Stimulated activated CD8-positive, alpha-beta memory T cell treated with anti-CD3 and anti-CD28 coated beads, Interleukin-4, amount 100 ng/mL, for 48 hours (primary cell): ENCODE measurements around the gene ST7.
"Not testable (repeated sequence)": the region's sequence is repeated elsewhere in the genome, so short reads cannot be mapped to it uniquely, and the experiment has no call there.

Experiments used
- DNase-seq: peaks from one replicate; pipeline ENCODE4 v3.0.0-alpha.2; 2020

ST7 gene

DNA sequence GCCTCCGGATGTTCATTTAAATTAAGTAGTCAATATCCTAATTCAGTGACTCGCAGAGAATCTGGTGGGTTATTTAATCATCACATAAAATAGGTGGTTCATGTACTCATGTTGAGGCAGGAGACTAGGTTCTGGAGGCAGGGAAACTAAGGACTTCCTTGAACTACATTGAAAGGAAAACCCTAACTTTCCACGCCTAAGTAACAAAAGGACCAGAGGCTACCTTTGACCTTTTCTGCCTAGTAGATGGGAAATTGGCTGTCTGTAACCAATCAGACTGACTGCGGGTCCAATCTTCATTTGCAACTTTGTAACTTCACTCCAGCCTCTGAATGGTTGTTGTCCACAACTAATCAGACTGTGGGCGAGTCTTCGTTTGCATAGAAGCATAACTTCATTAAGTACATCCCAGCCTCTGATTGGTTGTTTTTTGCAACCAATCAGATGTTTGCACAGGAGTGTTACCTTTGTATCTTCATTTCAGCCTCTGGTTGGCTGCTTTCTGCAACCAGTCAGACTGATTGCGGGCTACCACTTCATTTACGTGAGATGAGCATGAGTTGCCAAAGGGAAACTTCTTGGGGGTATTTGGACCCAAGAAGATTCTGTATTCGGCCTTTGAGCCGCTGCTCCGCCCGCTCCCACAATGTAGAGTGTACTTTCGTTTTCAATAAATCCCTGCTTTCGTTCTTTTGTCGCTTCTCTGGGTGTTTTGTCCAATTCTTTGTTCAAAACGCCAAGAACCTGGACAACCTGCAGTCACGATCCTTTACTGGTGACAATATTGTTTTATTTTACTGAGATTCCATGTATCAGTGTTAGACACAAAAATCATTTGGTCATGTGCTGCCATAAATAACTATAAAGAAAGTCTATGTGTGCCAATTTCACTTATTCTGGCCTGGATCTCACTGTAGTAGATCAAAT lies 1.7 kb upstream of the ST7 start:
- no peak for DNase-seq

DNA sequence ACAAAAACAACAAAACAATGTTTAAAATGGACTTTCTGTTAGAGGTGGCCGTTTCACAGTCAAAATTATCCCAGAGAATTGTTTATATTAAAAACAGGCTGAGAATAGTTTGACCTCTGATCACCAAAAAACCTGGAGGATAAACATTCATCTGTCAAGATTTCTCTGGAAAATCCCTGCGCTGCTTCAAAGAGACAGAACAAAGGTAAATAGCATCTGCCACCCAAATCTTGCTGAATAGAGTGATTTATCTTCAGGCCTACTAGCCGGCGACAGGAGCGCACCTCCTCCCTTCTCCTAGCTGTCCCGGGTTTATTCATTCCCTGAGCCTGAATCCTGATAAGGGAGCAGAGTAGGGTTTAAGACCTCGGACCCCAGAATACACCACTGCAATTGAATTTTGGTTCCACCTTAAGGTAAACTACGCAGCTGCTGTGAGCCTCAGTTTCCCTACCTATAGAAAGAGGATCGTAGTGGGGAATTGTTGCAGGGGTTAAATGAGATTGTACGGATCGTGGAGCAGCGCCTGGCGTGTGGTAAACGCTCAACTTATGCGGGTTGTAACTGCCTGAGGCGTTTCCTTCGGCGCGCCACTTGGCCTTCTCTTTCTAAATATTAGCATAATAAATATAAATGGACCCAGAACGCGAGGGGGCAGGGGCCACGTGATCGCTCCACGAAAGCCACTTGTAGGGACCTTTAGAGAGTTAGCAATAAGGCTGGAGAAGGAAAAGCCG lies 498 bp upstream of the ST7 start:
- DNase-seq = no peak

DNA sequence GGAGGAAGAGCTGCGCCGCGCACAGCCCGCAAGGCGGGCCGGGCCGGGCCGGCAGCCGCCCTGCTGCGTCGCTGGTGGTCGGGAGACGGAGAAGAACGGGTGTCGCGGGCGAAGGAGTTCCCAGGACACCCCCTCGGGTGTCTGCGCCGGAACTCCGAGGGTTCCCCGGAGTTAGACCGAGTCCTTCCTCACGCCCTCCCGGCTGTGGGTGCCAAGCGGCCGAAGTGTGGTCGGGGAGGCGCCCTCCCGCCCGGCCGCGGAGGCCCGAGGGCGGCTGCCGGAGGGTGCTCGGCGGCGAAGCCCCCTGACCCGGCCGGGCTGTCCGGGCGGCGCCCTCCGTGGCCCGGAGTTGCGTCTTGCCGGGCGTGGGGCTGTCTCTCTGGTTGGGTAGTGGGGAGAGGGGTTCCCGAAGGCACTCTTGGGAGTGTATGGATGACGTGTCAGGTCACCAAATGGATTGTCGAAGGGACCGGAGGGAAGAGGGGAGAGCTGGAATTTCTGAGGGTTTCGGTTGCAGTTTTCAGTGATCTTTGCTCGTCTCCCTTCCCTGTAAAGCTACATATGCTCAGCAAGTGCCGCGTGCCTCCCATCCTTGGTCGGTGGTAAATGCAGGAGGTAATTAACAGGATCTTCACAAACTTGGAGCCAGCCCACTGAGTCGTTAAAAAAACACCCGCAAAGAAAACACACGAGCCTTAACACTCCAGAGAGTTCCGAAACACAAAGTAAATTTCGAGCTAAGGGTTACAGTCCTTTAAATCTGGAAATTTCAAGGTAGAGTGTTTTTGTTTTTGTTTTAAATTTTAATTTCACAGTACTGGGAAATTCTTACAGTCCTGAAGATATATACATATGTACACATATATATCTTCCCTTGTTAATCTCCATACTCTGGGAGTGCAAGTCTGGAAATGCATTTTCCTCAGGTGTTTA lies 871 bp downstream of the ST7 start:
- peak; percentile 45 for DNase-seq

DNA sequence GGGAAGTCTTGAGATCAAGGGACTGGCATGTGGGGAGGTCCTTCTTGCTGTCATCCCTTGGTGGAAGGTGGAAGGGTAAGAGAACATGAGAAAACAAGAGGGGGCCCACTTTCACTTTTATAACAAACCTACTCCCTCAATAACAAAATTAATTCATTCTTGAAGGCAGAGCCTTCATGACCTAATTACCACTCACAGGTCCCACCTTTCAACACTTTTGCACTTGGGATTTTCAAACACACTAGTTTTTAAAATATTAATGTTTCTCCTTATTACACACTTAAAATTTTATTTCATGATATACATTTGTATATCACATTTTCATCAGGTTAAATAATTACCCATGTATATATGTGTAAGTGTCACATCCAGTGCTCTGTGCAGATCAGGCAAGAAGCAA lies 2.0 kb downstream of the ST7 start:
- DNase-seq = no peak

DNA sequence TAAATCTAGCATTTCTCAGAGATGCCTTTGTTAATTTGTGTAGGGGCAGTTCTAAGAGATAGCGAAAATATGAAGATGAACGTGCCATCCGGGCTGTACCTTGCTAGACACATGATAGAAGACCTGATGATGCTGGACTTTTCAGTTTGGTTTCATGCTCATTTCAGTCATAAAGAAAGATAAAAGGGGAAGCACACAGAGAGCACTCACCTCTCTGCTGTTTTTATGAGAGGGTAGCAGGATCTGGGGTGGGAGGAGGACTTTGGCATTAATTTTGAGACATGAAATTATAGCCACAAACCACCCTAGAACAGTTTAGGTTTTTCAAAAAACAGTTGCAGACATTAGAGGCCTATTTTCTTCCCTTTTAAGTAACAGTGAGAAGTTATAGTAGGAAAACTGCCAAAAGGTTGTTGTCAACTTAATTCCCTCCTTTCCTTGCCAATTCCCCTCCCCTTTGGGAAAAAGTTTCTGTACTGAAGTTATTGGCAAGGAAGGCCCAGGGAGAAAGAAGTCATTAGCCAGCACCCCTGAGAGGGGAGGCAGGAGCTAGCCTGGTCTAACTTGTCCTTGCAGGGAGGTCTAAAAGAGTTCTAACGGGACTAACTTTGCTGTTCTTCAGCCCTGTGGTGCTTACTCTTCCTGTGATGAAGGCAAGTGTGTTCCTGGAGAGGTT lies 2.6 kb downstream of the ST7 start:
- DNase-seq = no peak

DNA sequence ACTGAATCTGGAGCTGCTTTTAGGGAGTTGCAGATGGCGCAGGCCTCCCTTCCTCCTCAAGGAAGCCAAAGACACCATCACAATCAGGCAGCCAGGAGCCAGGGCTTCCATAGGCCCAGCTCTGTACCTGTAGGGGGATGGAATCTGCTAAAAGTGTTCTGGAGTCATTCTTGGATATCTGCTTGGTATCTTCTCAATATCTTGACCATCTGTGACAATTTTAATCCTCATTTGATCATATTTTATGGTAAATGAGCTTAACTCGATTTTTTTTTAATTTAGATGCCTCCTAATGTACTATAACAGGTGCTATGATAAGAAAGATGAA lies 3.1 kb downstream of the ST7 start:
- DNase-seq = no peak

DNA sequence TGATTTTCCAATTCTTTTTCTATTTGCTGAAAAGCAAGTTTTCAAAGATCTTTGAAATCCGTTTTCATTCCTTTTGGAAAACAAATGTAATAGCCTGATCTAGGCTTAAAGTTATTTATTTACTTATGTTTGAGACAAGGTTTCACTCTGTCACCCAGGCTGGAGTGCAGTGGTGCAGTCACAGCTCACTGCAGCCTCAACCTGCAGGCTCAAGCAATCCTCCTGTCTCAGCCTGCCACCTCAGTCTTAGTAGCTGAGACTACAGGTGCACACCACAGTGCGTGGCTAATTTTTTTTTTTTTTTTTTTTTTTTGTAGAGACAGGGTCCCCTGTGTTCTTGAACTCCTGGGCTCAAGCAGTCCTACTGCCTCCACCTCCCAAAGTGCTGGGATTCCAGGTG lies 4.6 kb downstream of the ST7 start:
- DNase-seq = no peak

DNA sequence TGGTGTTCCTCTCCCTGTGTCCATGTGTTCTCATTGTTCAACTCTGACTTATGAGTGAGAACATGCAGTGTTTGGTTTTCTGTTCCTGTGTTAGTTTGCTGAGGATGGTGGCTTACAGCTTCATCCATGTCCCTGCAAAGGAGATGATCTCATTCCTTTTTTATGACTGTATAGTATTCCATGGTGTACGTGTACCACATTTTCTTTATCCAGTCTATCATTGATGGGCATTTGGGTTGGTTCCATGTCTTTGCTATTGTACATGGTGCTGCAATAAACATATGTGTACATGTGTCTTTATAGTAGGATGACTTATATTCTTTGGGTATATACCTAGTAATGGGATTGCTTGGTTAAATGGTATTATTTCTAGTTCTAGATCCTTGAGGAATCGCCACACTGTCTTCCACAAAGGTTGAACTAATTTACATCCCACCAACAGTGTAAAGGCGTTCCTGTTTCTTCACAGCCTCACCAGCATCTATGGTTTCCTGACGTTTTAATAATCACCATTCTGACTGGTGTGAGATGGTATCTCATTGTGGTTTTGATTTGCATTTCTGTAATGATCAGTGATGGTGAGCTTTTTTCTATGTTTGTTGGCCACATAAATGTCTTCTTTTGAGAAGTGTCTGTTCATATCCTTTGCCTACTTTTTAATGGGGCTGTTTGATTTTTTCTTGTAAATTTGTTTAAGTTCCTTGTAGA lies 8.8 kb downstream of the ST7 start:
- DNase-seq = not testable (repeated sequence)

DNA sequence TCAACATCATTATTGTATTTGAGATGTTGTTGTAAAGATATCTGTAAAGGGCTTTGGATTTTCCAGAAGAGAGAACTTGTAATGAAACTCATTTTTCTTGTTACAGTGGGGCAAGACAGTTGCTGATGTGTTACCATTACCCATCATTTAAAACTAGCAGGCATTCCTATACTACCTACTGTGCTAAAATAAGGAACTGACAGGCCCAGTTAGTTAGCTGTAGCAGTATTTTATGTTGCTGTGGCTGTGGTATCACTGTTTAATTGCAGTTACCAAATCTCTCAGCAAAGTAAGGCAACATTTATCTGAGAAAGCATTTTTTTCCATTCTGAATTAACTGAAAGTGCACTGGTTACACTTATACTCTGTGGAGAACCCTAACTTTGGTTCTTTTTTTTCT lies 9.9 kb downstream of the ST7 start:
- no peak for DNase-seq

DNA sequence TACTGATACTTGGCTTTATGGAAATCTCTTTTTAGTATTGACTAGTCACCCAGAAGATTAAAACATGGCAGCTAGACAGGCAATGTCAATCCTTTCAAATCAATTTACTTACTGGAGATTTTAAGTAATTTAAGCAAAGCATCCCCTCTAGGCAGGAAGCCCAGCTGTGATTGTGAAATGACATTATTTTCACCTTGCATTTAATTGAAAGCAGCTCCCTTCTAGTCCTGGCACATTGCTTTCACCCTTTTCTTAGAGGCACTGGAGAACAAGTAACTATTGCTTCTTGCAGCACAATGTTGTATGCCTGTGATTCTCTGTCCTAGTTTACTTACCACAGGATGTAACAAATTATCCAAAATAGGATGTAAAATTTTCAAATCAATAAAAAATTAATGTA lies 13.3 kb downstream of the ST7 start:
- DNase-seq = no peak

DNA sequence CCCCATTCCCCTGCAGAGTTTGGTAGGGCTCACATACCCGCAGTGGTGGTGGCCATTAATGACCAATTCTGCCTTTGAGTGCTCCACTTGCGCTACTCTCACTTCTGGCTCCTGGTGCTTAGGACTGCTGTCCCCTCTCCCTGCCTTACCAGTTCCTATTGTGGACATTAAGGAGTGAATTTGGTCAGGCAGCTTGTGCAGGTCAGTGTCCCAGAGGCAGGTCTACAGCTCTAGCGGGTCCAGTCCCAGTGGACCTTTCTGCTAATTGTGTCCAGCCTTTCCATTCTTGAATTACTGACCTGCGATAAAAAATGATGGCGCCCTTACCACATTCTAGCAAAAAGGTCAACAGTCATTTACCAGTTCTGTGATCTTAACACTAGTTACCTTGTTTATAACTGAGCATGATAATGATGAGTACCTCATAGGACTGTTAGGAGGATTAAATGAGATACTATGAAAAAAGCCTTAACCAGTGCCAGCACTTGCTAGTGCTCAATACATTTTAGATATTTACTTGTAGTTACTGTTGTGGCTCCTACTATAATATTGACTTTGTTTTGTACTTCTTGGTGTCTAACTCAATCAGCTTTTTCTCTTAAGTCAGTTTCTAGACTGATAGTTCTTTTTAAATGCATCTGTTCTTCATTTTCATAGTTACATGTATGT lies 14.1 kb downstream of the ST7 start:
- no peak for DNase-seq

DNA sequence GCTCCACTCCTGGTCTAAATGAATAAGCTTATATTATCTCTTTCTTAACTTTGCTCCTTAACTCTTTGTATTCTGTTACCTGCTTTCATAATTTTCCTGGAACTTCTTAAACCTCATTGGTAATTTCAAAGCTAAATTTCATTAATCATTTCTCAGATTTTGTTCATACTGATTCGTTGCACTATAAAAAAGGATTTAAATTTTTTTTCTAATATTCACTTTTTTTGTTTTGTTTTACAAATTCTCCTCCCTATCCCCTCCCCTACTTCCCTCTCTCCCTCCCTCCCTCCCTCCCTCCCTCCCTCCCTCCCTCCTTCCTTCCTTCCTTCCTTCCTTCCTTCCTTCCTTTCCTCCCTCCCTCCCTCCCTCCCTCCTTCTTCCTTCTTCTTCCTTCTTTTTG lies 14.7 kb downstream of the ST7 start:
- DNase-seq = no peak

DNA sequence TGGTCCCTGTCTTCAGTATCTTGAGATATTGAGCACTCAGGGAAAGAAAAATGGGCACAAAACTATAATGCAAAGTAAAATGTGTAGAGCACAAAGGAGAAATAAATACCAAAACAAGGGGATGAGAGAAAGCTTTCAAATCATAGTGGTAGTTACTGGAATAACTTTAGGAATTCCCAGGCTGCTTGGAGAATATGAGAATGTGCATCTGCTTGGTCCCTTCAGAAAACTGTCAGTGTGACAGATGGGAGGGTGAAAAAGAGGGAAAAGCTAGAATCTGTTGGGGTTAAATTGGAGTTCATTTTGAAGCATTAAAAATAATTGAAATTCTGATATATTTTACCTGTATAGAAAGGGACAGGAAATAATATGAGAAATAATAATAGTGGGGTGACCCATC lies 15.3 kb downstream of the ST7 start:
- no peak for DNase-seq

DNA sequence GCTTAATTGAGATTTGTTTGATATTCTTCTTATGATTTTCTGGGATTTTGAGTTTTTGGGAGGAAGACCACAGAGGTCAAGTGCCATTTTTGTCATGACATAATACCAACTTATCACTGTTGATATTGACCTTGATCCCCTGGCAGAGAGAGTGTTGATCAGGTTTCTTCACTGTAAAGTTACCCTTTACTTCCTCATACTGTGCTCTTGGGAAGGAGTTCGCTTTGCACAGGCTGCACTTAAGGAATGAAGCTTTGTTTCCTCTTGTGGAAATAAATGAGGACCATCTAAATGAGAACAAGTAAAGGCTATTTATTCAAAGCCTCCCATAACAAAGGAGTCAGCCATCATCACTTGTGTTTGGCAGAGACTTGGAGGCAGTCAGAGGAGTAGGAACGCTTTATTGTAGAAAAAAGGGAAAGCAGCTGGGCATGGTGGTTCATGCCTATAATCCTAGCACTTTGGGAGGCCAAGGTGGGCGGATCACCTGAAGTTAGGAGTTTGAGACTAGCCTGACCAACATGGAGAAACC lies 16.1 kb downstream of the ST7 start:
- DNase-seq = no peak

DNA sequence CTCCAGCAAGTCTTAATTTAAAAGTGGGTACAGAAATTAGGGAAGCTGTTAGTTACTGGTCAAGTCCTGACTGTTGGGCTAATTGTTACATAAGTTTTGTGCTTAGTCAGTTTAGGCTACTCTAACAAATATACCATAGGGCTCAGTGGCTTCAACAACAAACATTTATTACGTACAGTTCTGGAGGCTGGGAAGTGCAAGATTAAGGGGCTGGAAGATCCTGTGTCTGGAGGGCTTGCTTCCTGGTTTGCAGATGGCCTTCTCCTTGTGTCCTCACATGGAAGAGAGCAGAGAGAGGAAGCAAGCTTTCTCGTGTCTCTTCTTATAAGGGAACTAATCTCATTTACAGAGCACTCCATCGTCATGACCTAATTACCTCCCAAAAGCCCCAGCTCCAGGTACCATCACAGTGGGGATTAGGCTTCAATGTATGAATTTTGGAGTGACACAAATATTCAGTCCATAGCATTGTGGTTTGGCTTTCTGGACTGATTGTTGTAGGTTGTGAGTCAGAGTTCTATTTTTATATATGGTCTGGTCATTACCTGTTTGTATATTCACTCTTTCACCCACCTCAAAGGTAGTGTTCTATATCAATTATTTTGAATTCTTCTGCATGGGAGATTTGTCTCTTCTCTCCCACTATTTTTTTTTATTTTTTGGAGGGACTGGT lies 17.1 kb downstream of the ST7 start:
- DNase-seq = no peak

DNA sequence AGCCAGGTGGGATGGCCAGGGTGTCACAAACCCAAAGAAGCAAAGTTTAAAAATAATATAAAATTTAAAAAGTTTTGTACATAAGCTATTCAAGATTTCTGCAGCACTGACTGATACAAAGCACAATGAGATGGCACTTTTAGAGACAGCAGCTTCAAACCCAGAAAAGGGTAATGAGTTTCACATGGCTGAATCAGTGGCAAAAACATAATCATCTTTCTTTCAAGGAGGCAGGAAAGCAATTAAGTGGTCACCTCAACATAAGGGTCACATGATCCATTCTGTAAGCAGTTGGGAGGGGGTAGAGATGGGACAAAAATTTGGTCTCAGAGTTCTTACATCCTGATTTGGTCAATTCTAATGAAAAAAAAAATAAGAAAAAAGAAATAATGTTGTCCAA lies 17.9 kb downstream of the ST7 start:
- not testable (repeated sequence) for DNase-seq

DNA sequence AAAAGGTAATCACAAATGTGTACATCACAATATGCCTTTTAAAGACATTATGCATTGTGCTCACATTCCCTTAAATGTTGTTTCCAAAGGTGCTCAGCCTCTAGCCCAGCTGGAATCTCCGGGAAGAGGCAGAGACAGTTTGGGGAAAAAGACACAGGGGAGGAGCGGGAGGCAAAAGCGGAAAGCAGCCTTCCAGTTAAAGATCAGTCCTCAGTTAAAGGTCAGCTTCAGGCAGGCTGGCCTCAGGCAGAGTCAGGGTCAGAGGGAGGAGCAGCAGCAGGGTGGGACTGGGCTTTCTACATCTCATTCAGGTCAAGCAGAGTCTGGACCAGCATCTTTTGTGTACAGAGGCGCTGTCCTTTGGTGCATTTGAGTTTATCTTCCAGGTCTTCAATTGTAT lies 18.6 kb downstream of the ST7 start:
- no peak for DNase-seq

DNA sequence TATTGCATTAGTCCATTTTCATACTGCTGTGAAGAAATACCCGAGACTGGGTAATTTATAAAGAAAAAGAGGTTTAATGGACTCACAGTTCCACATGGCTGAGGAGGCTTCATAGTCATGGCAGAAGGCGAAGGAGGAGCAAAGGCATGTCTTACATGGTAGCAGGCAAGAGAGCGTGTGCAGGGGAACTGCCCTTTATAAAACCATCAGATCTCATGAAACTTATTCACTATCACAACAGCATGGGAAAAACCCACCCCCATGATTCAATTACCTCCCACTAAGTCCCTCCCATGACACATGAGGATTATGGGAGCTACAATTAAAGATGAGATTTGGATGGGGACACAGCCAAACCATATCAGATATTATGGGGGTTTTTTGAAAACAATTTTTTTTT lies 21.7 kb downstream of the ST7 start:
- not testable (repeated sequence) for DNase-seq

DNA sequence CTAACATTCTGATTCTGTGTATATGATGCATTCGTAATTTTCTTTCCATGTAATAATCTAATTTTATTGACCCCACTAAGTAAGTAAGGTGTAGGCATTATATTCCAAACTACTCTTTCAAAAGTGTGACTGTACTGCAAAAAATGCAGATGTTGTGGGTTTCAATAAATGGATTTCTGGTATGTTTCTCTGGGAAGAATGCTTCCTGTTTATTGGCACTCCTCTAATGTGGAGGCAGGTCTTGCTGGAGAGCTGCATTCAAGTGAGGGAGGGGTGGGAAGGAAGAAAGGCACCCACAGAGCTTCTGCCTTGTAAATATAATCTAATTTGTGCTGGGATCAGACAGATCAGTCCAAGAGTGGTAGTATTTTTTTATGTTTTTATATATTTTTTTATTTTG lies 23.9 kb downstream of the ST7 start:
- DNase-seq = no peak

DNA sequence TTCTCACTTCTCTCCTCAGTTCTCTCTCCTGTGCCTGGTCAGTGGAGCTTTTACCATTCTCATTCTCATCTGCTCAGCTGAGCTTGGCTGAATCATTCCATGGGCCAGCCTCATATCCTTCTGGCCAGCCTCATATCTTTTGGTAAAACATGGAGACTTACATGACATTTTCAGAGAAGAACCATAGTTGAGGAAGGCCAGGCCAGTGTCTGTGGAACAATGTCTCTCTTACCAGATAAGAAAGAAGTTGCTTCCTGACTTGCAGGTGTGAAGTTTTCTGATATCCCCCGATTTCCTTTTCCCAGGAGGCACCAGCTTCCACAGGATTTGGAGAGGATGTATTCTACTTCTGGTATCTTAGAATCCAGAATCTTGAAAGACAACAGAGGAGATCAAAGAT lies 24.7 kb downstream of the ST7 start:
- DNase-seq = no peak

DNA sequence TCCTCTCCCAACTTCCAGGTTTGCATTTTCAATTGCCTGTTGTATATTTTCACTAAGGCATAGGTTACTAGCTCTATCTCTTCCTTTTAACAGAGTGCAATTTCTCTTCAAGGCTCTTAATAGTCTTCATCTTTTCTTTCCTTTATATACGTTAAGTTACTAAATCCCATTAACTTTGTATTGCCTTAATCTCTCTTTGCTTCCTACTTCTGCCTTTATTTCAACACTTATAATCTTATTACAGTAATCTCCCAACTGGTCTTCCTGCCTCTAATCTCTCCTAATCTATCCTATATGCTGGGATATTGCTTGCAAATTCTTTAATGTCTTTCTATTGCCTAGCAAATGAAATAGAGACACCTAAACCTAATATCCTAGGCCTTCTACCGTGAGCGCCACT lies 26.1 kb downstream of the ST7 start:
- no peak for DNase-seq
